Adrenal gland (tissue), 12 donors: ENCODE results near the gene ENPP3. TPM values are rescaled to one million over a fixed set of nuclear protein-coding genes. Genes with fewer than 3 reads are reported as not detected.

Experiments used
- DNase-seq, 7 donors: peaks; one replicate each; pipeline ENCODE4 v3.0.0-alpha.2; 2019 to 2020
- H3K27ac ChIP-seq, 5 donors: fragments of 200-600 bp; sonication (generic) in 4 of 5; 1 replicate in 3 of 5; 2 replicates in 2 of 5; pipeline versions ENCODE4 v1.5.1 to v1.8.0; 2016 to 2020; ENCODE audit warnings: mild to moderate bottlenecking in 1 of 5
- H3K27me3 ChIP-seq: fragments of 200-600 bp; 2 replicates; pipeline ENCODE4 v1.8.0; 2021
- H3K36me3 ChIP-seq, 2 donors: fragments of 200-600 bp; replicated peaks in 1 of 2; 1 replicate in 1 of 2; 2 replicates in 1 of 2; pipeline versions ENCODE4 v1.5.1 to v1.8.0; 2018 to 2022
- H3K4me1 ChIP-seq, 2 donors: fragments of 200-600 bp; replicated peaks in 1 of 2; 1 replicate in 1 of 2; 2 replicates in 1 of 2; pipeline versions ENCODE4 v1.5.1 to v1.8.0; 2018 to 2021
- H3K4me3 ChIP-seq, 4 donors: fragments of 200-600 bp; sonication (generic) in 3 of 4; one replicate each; pipeline ENCODE4 v1.5.1; 2016 to 2018
- H3K9me3 ChIP-seq, 3 donors: fragments of 200-600 bp; sonication (generic) in 1 of 3; replicated peaks in 1 of 3; 1 replicate in 2 of 3; 2 replicates in 1 of 3; pipeline versions ENCODE4 v1.5.1 to v1.8.0; 2016 to 2021
- CTCF ChIP-seq, 6 experiments: fragments of 450-650 bp in 4 of 6; fragments of 200-600 bp in 2 of 6; sonication (generic) in 1 of 6; IDR thresholded peaks; 1 replicate in 5 of 6; 2 replicates in 1 of 6; pipeline versions ENCODE4 v1.5.1 to v1.8.0; 2016 to 2021; ENCODE audit warnings: antibody characterized with exemption in 6 of 6, mild to moderate bottlenecking in 2 of 6, moderate library complexity in 1 of 6
- POLR2A ChIP-seq, 2 donors: fragments of 450-650 bp; IDR thresholded peaks; one replicate each; pipeline ENCODE4 v1.6.1; 2017; ENCODE audit warnings: antibody characterized with exemption in 2 of 2, mild to moderate bottlenecking in 2 of 2, moderate library complexity in 1 of 2
- WGBS, 4 donors: extraction: QIAGEN DNeasy Blood & Tissue Kit in 2 of 4; methylation state at CpG; one replicate each; pipeline versions ENCODE4 v1.1.5 to v1.1.7; 2013 to 2017; 5-methylcytosine and 5-hydroxymethylcytosine counted together
- intact Hi-C, 2 donors: fragments of 100-400 bp; cut with DNase I; formaldehyde crosslinking; loops; one replicate each; pipeline versions ENCODE4 v1.14.1 to v1.15.0; 2022 to 2023
- polyA plus RNA-seq, 3 donors: library from polyadenylated mRNA; stranded (reverse); fragments of 200-250 nt in 2 of 3; fragments of 350-450 nt in 1 of 3; fragmentation: Illumina TruSeq in 1 of 3; extraction: RNeasy Lipid Tissue Mini Kit (QIAGEN cat#74804) in 1 of 3; gene quantifications; one replicate each; pipeline ENCODE4 v1.2.3, GENCODE V29; 2013 to 2014
- total RNA-seq, 9 donors: library from RNA; depleted of rRNA in 4 of 9; stranded (reverse); fragments of >200 nt in 4 of 9; fragments of 120-200 nt in 1 of 9; fragmentation: NEBNext Ultra II Directional in 1 of 9; extraction: Animal tissue kit (Norgen Biotek cat#: 25700) in 1 of 9; gene quantifications; one replicate each; pipeline versions ENCODE4 v1.1.0 to v1.2.4, GENCODE V29; 2013 to 2023
- donor health status: healthy with polysubstance abuse.
- donor health status: Bipolar disorder and iron deficiency.
- donor health status: DM: yes; HTN: yes; CAD: no.
- donor health status: DM: no; HTN: no; CAD: no.
- donor health status: DM: no; HTN: no; CAD: no.
- donor health status: DM: yes; HTN: yes; CAD: no.

Gene ENPP3
- total and polyA plus RNA-seq, 12 donors: 4.9 to 69.7 (median 11.8) TPM

- Histone ChIP-seq H3K4me3 (no peak overlapping the region), H3K27ac (no peak overlapping the region), H3K36me3 (no peaks in the 10 kb centered on the region), H3K9me3 (no peaks in the 10 kb centered on the region), H3K27me3 (no peaks in the 10 kb centered on the region), H3K4me1 (no peaks in the 10 kb centered on the region)
- intact Hi-C loops: loop anchor here in 1 of 2 donors (10.0 kb wide), 1 partner anchor 139 kb away; no protein-coding TSS in a partner anchor
- no peak for DNase-seq
- 77 to 98% (median 88%) methylated on average over 3 of the region's 3 CpGs for WGBS, 4 donors
- no peak for TF ChIP-seq POLR2A (IDR thresholded peaks at IDR 0.05)
- TF ChIP-seq CTCF (IDR thresholded peaks at IDR 0.05): no peak
Measured at GRCh38 chr6:131775886-131776285, 138.8 kb downstream of the ENPP3 start.

DNA sequence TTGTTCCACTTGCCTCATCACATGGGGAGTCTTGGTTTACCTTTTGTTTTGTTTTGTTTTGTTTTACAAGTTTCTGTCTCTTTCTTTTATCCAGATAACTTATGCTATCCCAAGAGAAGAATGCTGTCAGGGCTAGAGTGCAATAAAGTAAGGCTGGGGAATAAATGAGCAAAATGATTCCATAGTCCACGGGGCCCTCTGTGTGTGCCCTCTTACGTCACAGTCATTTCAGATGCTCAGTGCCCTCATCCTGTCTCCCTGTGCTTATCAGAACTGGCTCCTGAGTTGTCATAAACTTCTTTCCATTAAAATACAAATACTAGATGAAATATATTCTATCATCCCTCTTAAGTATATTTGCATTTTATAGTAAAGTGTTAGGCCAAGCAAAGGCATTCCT lies 139.9 kb downstream of the ENPP3 start:
- WGBS, 4 donors: 76 to 94% (median 82%) methylated on average over 2 of the region's 2 CpGs
- no peak overlapping the region for H3K27ac ChIP-seq
- DNase-seq: no peak
- intact Hi-C loops: loop anchor here in 1 of 2 donors (10.0 kb wide), 1 partner anchor 138 kb away; no protein-coding TSS in a partner anchor
- no peak for TF ChIP-seq CTCF (IDR thresholded peaks at IDR 0.05)
- no peak for TF ChIP-seq POLR2A (IDR thresholded peaks at IDR 0.05)
- H3K27me3 ChIP-seq: no peaks in the 10 kb centered on the region
- H3K9me3 ChIP-seq: no peaks in the 10 kb centered on the region
- H3K36me3 ChIP-seq: no peaks in the 10 kb centered on the region
- H3K4me1 ChIP-seq: no peaks in the 10 kb centered on the region
- no peak overlapping the region for H3K4me3 ChIP-seq

- intact Hi-C loops: loop anchor here in 1 of 2 donors (10.0 kb wide), 1 partner anchor 137 kb away; no protein-coding TSS in a partner anchor
- TF ChIP-seq POLR2A (IDR thresholded peaks at IDR 0.05): no peak
- no peak for TF ChIP-seq CTCF (IDR thresholded peaks at IDR 0.05)
- H3K9me3 ChIP-seq: no peaks in the 10 kb centered on the region
- no peak overlapping the region for H3K4me3 ChIP-seq
- 48 to 70% (median 61%) methylated on average over 1 of the region's 1 CpG for WGBS, 4 donors
- H3K4me1 ChIP-seq: no peaks in the 10 kb centered on the region
- H3K27me3 ChIP-seq: no peaks in the 10 kb centered on the region
- DNase-seq: no peak
- no peaks in the 10 kb centered on the region for H3K36me3 ChIP-seq
- H3K27ac ChIP-seq: no peak overlapping the region
Measured at GRCh38 chr6:131778169-131778568, 141.1 kb downstream of the ENPP3 start.

DNA sequence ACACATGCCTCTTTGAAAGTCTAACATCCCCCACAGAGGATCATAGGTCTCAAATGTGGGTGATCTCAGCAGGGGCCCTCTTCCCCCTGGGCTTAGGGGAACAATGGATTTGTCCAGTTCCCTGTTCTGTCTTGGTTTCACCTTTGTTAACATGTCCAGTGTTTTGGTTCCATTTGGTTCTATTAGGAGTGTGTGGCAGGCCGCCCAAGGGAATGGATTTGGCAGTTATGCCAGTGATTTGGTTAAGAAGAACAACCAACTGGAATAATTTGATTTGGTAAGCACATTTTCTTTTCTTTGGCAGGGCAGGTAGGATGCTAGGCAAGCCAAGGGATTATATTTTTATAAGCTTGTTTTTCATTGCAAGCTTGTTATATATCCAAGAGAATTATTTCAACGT lies 142.2 kb downstream of the ENPP3 start:
- intact Hi-C loops: loop anchor here in 1 of 2 donors (10.0 kb wide), 1 partner anchor 135 kb away; no protein-coding TSS in a partner anchor
- H3K27ac ChIP-seq: no peak overlapping the region
- no peaks in the 10 kb centered on the region for H3K4me1 ChIP-seq
- no peaks in the 10 kb centered on the region for H3K9me3 ChIP-seq
- 80 to 87% (median 81%) methylated on average over 2 of the region's 2 CpGs for WGBS, 4 donors
- H3K36me3 ChIP-seq: no peaks in the 10 kb centered on the region
- no peaks in the 10 kb centered on the region for H3K27me3 ChIP-seq
- TF ChIP-seq CTCF (IDR thresholded peaks at IDR 0.05): no peak
- TF ChIP-seq POLR2A (IDR thresholded peaks at IDR 0.05): no peak
- DNase-seq: peak in 1 of 7 donors; percentile 52
- no peak overlapping the region for H3K4me3 ChIP-seq
